ENCODE data around the gene CMIP.

DNA sequence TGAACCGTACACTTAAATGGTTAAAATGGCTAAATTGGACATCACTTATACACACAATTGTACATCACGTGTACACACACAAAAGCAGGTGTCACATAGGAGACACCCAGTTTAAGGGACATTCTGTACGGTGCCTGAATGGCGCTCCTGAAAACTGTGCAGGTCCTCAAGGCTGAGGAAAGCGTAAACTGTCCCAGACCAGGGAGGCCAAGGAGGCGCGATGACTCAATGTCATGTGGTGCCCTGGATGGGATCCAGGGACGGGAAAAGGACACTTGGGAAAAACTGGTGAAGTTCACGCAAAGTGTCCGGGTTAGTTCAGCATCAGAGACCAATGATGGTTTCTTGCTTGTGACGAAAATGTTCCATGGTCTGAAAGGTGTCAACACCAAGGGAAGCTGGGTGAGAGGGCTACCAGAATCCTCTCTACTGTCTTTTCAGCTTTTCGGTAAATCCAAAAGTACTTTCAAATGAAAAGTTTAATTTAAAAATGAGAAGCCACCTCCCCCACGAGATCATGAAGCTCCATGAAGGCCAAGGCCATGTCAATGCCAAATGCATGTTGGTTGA, 112.2 kb downstream of the CMIP start:
- no peak for TF ChIP-seq CTCF (conservative IDR thresholded peaks at IDR 0.05; ENCODE audit: low read length)
- no peak for TF ChIP-seq EZH2phosphoT487 (IDR thresholded peaks at IDR 0.05; ENCODE audit: borderline replicate concordance)

Measured in Loucy (cell line).